HG02678 (cell line): Measurements from ENCODE around the gene TMEM203.

ENCODE experiments used
- ATAC-seq: cut with Tn5 transposase; IDR thresholded peaks from one replicate; pipeline ENCODE4 v1.9.1; 2021; ENCODE audit warnings: mild to moderate bottlenecking, moderate library complexity; ENCODE audit not compliant: unreplicated experiment

TMEM203 gene

GRCh38 chr9:137219757-137220316 is 14.4 kb upstream of the TMEM203 start:
- no peak for ATAC-seq

GRCh38 chr9:137218754-137219271 is 13.4 kb upstream of the TMEM203 start:
- ATAC-seq: no peak

DNA sequence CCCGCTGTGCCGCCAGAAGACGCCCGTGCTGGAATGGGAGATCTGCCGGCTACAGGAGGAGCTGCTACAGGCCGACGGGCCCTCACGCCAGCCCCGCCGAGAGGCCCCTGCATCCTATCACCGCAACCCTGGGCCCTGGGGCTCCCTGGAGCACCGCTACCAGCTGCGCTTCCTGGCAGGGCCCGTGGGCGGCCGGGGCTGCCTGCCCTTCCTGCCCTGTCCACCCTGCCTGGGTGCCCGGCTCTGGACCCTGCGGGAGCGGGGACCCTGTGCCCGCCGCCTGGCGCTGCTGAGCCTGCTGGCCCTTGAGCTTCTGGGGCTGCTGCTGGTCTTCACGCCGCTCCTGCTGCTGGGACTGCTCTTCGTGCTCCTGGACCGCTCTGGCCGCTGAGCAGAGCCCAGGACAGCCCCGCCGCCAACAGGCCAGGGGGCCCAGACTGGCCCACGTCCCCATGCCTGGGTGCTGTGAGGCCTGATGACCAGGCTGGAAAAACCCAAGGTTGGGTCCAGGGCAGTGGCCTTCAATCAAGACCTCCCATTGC is 12.8 kb upstream of the TMEM203 start:
- ATAC-seq: no peak

- ATAC-seq: no peak
These were observed 12.1 kb upstream of the TMEM203 start for GRCh38 chr9:137217276-137218211.

DNA sequence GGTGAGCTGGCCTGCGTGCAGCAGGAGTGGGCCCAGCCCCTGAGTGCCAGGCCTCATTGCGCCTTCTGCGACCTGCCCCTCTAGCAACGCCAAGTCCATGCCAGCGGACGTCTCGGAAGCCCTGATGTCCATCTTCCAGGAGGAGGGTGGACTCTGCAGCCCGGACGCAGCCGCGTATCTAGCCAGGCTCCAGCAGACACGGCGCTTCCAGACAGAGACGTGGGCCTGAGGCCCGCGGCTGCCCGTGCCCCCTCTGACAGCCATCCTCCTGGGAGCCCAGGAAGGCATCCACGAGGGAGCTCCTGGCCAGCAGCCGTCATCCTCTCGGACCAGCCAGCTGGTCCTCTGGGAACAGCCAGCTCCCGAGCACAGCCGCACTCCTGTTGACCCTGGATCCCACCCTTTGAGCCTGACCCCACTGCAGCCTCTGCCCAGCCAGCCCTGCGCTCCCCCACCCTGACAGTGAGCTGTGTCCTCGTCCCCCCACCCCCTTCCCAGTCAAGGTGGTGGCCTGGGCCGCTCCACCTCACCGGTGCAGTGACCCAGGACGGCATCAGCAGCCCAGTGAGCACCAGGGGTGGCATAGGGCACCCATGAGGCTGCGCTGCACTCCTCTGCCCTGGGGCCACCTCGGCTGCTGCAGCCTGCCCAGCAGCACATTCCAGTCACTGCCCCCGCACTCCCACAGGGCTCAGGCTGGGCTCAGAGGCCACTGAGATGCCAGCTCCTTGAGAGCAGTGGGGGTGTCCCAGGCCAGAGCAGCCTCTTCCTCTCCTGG is 10.9 kb upstream of the TMEM203 start:
- no peak for ATAC-seq

- no peak for ATAC-seq
These were observed 9.9 kb upstream of the TMEM203 start for GRCh38 chr9:137215196-137215986.

GRCh38 chr9:137214620-137215019 is 9.2 kb upstream of the TMEM203 start:
- ATAC-seq: no peak

GRCh38 chr9:137213160-137214060 is 8.0 kb upstream of the TMEM203 start:
- ATAC-seq: no peak

DNA sequence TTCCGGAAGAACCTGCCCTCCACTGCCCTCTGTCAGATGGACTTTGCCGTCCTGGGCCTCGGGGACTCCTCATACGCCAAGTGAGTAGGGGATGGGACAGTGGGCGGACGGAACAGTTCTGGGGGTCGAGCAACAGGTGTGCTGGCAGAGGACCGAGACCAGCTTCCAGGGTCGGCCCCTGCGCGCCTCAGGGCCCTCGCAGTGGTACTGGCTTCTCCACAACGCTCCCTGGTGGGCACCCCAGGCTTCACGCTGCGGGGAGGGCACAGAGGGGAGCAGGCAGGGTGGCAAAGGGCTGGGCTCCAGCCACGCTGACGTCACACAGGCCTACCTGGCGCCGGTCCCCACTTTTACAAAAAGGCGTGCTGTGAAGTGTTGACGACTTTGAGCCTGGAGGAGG is 7.1 kb upstream of the TMEM203 start:
- no peak for ATAC-seq

- no peak for ATAC-seq
These were observed 6.1 kb upstream of the TMEM203 start for GRCh38 chr9:137211532-137211931.

GRCh38 chr9:137206602-137207001 is 1.2 kb upstream of the TMEM203 start:
- ATAC-seq: no peak

GRCh38 chr9:137204731-137205125 is 720 bp downstream of the TMEM203 start:
- ATAC-seq: no peak

DNA sequence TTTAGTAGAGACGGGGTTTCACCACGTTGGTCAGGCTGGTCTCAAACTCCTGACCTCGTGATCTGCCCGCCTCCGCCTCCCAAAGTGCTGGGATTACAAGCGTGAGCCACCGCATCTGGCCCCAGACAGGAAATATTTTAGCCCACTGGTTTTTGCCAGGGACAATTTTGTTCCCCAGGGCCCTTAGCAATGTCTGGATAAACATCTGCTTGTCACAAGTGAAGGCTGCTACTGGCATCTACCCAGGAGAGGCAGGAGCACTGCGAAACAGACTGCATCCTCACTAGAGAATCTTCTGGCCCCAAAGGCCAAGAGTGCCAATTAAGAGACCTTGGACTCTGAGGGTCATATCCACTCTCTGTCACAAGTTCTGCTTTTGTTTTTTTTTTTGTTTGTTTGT is 2.5 kb downstream of the TMEM203 start:
- ATAC-seq: no peak

DNA sequence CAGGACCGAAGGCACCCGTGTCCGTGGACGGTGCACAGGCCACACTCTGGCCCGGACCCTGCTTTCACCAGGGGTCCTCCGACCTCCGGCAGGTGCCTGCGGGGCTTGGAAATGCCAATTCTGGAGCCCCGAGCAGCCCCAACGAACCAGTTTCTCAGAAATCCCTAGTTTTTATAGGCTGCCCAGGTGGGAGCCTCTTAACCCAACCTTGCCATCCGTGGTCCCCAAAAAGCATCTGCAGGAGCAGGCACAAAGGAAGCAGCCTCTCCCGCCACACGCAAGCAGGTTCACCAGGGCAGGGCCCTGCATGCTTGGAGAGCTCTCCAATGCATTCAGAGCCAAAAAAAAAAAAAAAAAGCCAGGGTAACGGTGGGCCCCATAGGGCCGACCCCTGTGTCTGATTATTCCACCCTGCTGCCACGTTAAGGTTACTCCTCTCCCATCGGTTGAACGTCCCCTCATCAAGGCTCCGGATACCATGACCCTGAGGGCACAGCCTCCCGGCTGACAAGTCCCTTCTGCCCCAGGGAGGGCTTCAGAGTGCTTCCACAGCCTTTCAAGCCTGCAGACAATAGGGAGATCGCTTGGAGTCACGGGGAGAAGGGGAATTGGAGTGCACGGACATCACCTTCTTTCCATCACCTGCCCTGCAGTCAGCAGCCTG is 4.1 kb downstream of the TMEM203 start:
- no peak for ATAC-seq

DNA sequence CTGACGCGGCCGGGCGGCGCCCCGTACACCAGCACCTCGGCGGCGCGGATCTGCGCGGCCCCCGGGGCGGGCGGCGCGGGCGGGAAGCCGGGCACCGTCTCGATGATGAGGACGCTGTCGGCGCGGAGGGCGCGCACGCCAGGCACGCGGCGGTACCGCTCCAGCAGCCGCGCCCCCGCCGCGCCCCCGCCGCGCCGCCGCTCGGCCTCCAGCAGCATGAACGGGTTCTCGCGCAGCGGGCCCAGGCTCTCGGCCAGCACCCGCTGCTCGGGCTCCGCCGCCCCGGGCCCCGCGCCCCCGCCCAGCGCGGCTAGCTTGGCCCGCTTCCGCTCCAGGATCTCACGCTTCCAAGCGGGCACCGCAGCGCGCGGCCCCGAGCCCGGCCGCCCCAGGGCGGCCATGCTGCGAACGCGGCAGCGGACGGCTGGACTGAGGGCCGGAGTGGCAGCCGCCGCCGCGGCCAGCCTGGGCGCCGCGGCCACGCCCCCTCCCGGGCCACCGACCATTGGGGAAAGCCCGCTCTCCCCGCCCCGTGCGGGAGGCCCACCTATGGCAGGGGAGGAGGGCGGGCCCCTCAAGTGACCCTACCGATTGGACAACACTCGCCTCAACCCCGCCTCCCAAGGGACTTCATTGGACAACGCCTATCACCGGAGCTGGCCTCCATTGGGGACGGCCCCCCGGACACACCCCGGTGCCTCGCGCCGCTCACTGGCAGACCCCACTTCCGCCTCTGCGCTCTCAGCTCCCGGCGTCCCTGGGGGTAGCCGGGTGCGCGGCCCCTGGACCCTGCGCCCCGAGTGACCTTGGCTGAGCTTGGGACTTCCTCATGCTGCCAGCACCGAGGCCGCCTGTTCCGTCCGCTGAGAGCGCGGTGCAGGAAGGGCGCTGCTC is 4.9 kb downstream of the TMEM203 start, which contains the start of gene TPRN:
Gene TPRN (minus strand): TSS at position 431 of the 894 bp plus-strand sequence. CDS start 30 bp downstream, at position 401.
- ATAC-seq: peak; percentile 91

DNA sequence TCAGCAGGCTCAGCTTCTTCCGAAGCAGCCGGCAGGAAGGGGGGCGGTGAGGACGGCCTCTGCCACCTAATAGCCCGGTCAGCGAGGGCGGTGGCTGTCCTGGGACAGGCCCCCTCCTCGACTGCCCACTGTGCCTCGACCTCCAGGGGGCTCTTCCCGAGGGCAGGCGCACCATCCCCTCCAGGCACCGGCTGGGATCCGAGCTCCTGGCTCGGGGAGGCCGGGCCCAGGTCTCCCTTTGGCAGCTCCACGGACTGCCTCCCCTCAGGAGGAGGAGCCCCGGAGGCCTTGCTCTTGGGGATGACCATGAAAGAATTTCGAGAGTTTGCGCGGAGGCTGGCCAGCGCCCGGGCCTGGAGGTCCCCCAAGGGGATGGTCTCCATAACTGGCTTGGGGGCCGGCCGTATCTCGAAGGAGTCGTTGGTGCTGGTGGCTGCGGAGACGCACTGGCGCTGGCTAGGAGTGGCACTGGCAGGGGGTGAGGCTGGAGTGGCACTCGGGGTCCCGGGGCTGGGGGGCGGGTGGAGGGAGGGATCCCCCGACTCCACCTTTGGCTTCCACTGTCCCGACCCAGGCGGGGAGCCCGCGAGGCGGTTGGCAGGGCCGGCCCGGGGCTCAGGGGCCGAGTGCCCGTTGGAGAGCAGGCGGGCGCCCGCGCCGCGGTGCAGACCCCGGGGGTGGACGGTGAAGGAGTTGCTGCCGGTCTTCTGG is 5.9 kb downstream of the TMEM203 start:
- no peak for ATAC-seq

DNA sequence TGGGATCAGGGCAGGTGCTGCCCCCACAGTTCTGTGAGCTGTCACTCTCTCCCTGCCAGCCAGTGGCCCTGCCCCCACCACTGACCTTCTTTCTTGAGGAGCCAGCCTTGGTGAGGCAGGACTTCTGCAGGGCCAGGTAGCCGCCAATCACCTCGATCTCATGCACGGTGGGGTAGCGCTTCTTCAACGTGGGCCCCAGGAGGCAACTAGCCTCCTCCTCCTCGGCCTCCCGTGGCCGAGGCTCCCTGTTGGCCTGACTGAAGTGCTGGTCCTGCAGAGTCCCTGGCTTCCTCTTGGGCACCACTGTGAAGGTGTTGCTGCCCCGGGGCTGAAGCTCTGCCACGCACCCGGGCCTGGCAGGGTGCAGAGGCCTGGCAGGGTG is 6.6 kb downstream of the TMEM203 start:
- no peak for ATAC-seq
